Thyroid gland (tissue), 4 donors: ENCODE results near the gene MAPKAPK5.

Experiments
- POLR2A ChIP-seq, 2 donors: fragments of 450-650 bp; IDR thresholded peaks; one replicate each; pipeline ENCODE4 v1.6.1; 2017; ENCODE audit warnings: antibody characterized with exemption in 2 of 2, mild to moderate bottlenecking in 2 of 2, moderate library complexity in 1 of 2
- TF ChIP-seq, protein P1 (sequence below), 6 experiments: fragments of 200-600 bp in 3 of 6; fragments of 450-650 bp in 3 of 6; sonication (generic) in 3 of 6; IDR thresholded peaks; one replicate each; pipeline ENCODE4 v1.5.1; 2016 to 2019; ENCODE audit warnings: antibody characterized with exemption in 6 of 6, mild to moderate bottlenecking in 2 of 6, inconsistent platforms in 1 of 6, moderate library complexity in 1 of 6

DNA sequence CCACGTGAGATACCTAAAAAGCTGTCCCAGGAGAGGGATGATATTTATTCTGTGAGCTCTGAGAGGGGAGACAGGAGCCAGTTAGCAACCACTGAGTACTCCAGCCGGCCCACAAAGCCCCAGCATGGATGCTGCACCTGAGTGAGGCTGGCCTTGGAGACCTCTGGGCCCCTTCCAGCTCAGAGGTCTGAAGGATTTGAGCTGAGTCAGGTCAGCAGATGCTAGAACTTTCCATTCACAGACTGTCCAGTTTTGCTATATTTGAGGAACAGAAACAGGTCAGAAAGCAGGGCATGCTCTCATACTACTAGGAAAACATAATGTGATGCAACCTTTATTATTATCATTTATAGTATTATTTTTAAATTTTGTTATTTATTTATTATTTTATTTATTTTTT, 15.0 kb upstream of the MAPKAPK5 start:
- TF ChIP-seq, protein P1, sequence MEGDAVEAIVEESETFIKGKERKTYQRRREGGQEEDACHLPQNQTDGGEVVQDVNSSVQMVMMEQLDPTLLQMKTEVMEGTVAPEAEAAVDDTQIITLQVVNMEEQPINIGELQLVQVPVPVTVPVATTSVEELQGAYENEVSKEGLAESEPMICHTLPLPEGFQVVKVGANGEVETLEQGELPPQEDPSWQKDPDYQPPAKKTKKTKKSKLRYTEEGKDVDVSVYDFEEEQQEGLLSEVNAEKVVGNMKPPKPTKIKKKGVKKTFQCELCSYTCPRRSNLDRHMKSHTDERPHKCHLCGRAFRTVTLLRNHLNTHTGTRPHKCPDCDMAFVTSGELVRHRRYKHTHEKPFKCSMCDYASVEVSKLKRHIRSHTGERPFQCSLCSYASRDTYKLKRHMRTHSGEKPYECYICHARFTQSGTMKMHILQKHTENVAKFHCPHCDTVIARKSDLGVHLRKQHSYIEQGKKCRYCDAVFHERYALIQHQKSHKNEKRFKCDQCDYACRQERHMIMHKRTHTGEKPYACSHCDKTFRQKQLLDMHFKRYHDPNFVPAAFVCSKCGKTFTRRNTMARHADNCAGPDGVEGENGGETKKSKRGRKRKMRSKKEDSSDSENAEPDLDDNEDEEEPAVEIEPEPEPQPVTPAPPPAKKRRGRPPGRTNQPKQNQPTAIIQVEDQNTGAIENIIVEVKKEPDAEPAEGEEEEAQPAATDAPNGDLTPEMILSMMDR (IDR thresholded peaks at IDR 0.05), result no peak
- TF ChIP-seq POLR2A (IDR thresholded peaks at IDR 0.05), result no peak
